HG02840 (cell line): ENCODE measurements around the gene CKLF.
"Not testable (repeated sequence)": the region's sequence is repeated elsewhere in the genome, so short reads cannot be mapped to it uniquely, and the experiment has no call there.

ENCODE experiments used
- ATAC-seq: cut with Tn5 transposase; IDR thresholded peaks from one replicate; pipeline ENCODE4 v1.9.1; 2021; ENCODE audit warnings: mild to moderate bottlenecking, moderate library complexity, moderate number of reproducible peaks; ENCODE audit not compliant: unreplicated experiment, low FRiP score

The CKLF gene

GRCh38 chr16:66563574-66564334, 11.4 kb downstream of the CKLF start:
- no peak for ATAC-seq

GRCh38 chr16:66566051-66566901, 13.9 kb downstream of the CKLF start, which contains the start of gene CMTM1:
Gene CMTM1, plus strand, starts transcription at chr16:66566439. Its CDS starts 75 bp downstream, at chr16:66566514.
- ATAC-seq: no peak

- ATAC-seq: not testable (repeated sequence)
These were observed 14.9 kb downstream of the CKLF start for GRCh38 chr16:66567270-66567669.

GRCh38 chr16:66568355-66568754, 16.0 kb downstream of the CKLF start:
- ATAC-seq: no peak

GRCh38 chr16:66569131-66569530, 16.8 kb downstream of the CKLF start:
- ATAC-seq: no peak

GRCh38 chr16:66569827-66570405, 17.5 kb downstream of the CKLF start:
- ATAC-seq: no peak

GRCh38 chr16:66572356-66572755, 20.0 kb downstream of the CKLF start:
- ATAC-seq: no peak

GRCh38 chr16:66574081-66574480, 21.7 kb downstream of the CKLF start:
- no peak for ATAC-seq

GRCh38 chr16:66574531-66574930, 22.2 kb downstream of the CKLF start:
- no peak for ATAC-seq

- ATAC-seq: no peak
These were observed 22.7 kb downstream of the CKLF start for GRCh38 chr16:66575060-66575459.

- ATAC-seq: no peak
These were observed 23.9 kb downstream of the CKLF start for GRCh38 chr16:66576296-66576695.

GRCh38 chr16:66578651-66579531, 26.5 kb downstream of the CKLF start, which contains the start of gene CMTM2:
Gene CMTM2, plus strand, starts transcription at chr16:66579463. Its CDS starts 145 bp downstream, at chr16:66579608.
- no peak for ATAC-seq

GRCh38 chr16:66580605-66581209, 28.3 kb downstream of the CKLF start:
- no peak for ATAC-seq

- no peak for ATAC-seq
These were observed 29.0 kb downstream of the CKLF start for GRCh38 chr16:66581246-66581952.

GRCh38 chr16:66585481-66586239, 33.3 kb downstream of the CKLF start:
- no peak for ATAC-seq

- ATAC-seq: no peak
These were observed 35.7 kb downstream of the CKLF start for GRCh38 chr16:66587881-66588600.

- no peak for ATAC-seq
These were observed 36.8 kb downstream of the CKLF start for GRCh38 chr16:66588981-66589713.
